IgD-negative memory B cell (primary cell): ENCODE measurements around the gene DIS3L2. TPM values are rescaled to one million over a fixed set of nuclear protein-coding genes. Genes with fewer than 3 reads are reported as not detected.

Experiments used
- H3K27ac Mint-ChIP-seq, 3 donors: one replicate each; pipeline ENCODE4 v1.8.0; 2020 to 2022; ENCODE audit warnings: mild to moderate bottlenecking in 3 of 3, mixed read lengths in 3 of 3, moderate library complexity in 1 of 3
- H3K27me3 Mint-ChIP-seq: one replicate; pipeline ENCODE4 v1.8.0; 2021; ENCODE audit warnings: mixed read lengths
- H3K36me3 Mint-ChIP-seq: one replicate; pipeline ENCODE4 v1.8.0; 2020; ENCODE audit warnings: mild to moderate bottlenecking, mixed read lengths
- H3K4me1 Mint-ChIP-seq, 3 donors: one replicate each; pipeline ENCODE4 v1.8.0; 2020 to 2022; ENCODE audit warnings: mixed read lengths in 3 of 3, mild to moderate bottlenecking in 1 of 3
- H3K4me3 Mint-ChIP-seq, 4 donors: one replicate each; pipeline ENCODE4 v1.8.0; 2020 to 2022; ENCODE audit warnings: mild to moderate bottlenecking in 4 of 4, mixed read lengths in 4 of 4, moderate library complexity in 3 of 4
- H3K9me3 Mint-ChIP-seq, 3 donors: one replicate each; pipeline ENCODE4 v1.8.0; 2020 to 2021; ENCODE audit warnings: mixed read lengths in 3 of 3, mild to moderate bottlenecking in 1 of 3
- polyA plus RNA-seq: library from polyadenylated mRNA; unstranded; fragments of 300-500 nt; fragmentation: Illumina TruSeq; gene quantifications from one replicate; pipeline ENCODE4 v1.2.3, GENCODE V29; 2021

The DIS3L2 gene
- polyA plus RNA-seq, 1 donor from 2014 or later = 21.7 TPM

GRCh38 chr2:232006253-232006652, 44.7 kb downstream of the DIS3L2 start:
- Mint-ChIP-seq H3K4me1 (peaks cover 11 to 26% (median 15%) of the 10 kb centered on the region in 3 donors), H3K36me3 (peaks cover 9% of the 10 kb centered on the region)

DNA sequence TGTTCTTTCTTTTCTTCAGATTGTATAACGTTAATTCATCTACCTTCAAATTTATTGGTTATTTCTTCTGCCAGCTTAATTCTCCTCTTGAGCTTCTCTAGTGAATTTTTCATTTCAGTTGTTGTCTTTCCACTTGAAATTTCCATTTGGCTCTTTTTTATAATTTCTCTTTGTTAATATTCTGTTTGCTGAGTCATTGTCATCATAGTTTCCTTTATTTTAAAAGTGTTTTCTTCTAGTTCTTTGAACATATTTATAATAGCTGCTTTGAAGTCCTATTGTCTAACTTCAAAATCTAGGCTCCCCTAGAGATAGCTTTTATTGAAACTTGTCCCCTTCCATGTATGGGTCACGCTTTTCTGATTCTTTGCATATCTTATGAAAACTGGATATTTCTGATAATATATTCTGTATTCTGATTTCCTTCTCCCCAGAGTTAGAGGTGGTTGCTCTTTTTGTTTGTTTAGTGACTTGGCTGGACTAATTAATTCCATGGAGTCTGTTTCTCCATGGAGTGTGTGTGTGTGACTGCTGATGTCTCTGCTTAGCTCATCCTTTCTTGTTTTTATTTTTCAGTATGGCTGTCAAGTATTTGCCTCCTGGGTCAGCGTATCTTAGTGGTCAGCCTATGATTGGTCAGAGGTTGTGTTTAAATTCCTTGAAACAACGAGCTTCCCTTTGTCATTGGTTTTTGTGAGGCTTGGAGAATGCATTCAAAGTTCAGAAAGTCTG, 47.6 kb downstream of the DIS3L2 start:
- H3K9me3 Mint-ChIP-seq = no peaks in the 10 kb centered on the region
- H3K4me3 Mint-ChIP-seq = peak overlapping the region in 1 of 4 donors; percentile 6
- H3K4me1 Mint-ChIP-seq = peaks cover 0 to 11% (median 6%) of the 10 kb centered on the region in 3 donors
- H3K27me3 Mint-ChIP-seq = no peaks in the 10 kb centered on the region
- peaks cover 9% of the 10 kb centered on the region for H3K36me3 Mint-ChIP-seq
- H3K27ac Mint-ChIP-seq = no peak overlapping the region

More at GRCh38 chr2:232006253-232006652, 44.7 kb downstream of the DIS3L2 start:
- Mint-ChIP-seq H3K27ac (no peak overlapping the region), H3K9me3 (no peaks in the 10 kb centered on the region), H3K27me3 (no peaks in the 10 kb centered on the region), H3K4me3 (no peak overlapping the region)

DNA sequence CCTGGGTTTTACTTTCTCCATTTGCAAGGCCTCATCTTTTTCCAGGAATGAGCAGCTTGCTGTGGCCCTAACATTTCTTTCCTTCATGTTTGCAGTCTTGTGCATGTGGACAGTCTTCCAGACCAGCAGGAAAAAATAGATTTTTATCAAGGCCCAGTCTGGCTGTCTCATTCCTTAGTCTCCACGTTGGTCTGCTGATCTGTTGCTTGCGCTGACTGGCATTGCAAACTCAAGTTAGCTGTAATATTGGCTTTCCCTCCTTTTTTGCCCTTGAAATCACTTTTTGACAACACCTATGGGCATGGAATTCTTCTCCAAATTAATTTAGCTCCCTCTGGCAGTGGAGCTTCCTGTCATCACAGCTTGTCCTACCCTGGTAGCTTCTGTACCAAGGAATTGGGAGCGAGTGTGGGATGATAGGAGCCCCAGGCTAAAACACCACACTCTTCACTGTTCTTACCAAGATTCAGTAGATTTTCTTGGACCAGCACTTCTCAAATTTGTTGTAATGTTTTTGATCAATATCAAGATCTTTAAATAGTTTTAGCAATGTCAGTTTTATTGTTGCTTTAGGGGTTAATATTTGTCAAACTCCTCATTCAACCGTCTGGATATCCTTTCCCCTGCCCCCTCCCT, 48.2 kb downstream of the DIS3L2 start:
- H3K4me3 Mint-ChIP-seq = no peak overlapping the region
- no peak overlapping the region for H3K27ac Mint-ChIP-seq
- peaks cover 0 to 11% (median 6%) of the 10 kb centered on the region in 3 donors for H3K4me1 Mint-ChIP-seq
- no peaks in the 10 kb centered on the region for H3K27me3 Mint-ChIP-seq
- peaks cover 9% of the 10 kb centered on the region for H3K36me3 Mint-ChIP-seq
- H3K9me3 Mint-ChIP-seq = no peaks in the 10 kb centered on the region

- H3K4me3 Mint-ChIP-seq = no peak overlapping the region
- H3K27ac Mint-ChIP-seq = no peak overlapping the region
- H3K4me1 Mint-ChIP-seq = peaks cover 2 to 9% (median 7%) of the 10 kb centered on the region in 3 donors
- H3K9me3 Mint-ChIP-seq = no peaks in the 10 kb centered on the region
- H3K27me3 Mint-ChIP-seq = no peaks in the 10 kb centered on the region
- peaks cover 5% of the 10 kb centered on the region for H3K36me3 Mint-ChIP-seq
Measured at GRCh38 chr2:232013701-232014353, 52.3 kb downstream of the DIS3L2 start.

- H3K27ac Mint-ChIP-seq = no peak overlapping the region
- H3K4me1 Mint-ChIP-seq = peaks cover 2 to 9% (median 7%) of the 10 kb centered on the region in 3 donors
- H3K27me3 Mint-ChIP-seq = no peaks in the 10 kb centered on the region
- no peaks in the 10 kb centered on the region for H3K9me3 Mint-ChIP-seq
- H3K36me3 Mint-ChIP-seq = peaks cover 5% of the 10 kb centered on the region
- no peak overlapping the region for H3K4me3 Mint-ChIP-seq
Measured at GRCh38 chr2:232014681-232015080, 53.2 kb downstream of the DIS3L2 start.

GRCh38 chr2:232018181-232018580, 56.7 kb downstream of the DIS3L2 start:
- H3K27ac Mint-ChIP-seq = peak overlapping the region in 2 of 3 donors; percentile 41 to 51
- peaks cover 5% of the 10 kb centered on the region for H3K36me3 Mint-ChIP-seq
- H3K4me1 Mint-ChIP-seq = peaks cover 2 to 9% (median 7%) of the 10 kb centered on the region in 3 donors
- H3K9me3 Mint-ChIP-seq = no peaks in the 10 kb centered on the region
- H3K4me3 Mint-ChIP-seq = no peak overlapping the region
- no peaks in the 10 kb centered on the region for H3K27me3 Mint-ChIP-seq

DNA sequence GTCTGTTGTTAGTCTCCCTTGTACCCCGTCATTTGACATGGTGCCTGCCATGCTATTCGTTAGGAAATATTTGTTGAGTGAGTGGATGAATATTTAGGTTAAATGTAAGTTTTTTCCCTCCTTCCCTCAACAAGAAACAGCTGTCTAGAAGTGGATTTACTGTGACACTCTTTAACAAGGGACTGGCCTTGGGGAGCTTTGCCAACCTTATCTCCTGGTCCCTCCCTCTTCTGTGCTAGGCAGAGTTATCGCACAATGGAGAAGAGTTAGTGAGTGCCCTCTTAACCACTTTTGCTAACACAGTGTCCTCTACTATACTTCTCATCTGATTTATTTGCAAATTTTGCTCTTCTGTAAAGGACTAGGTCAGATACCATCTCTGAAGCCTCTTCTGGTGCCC, 61.2 kb downstream of the DIS3L2 start:
- Mint-ChIP-seq H3K27ac (no peak overlapping the region), H3K36me3 (peaks cover 8% of the 10 kb centered on the region), H3K4me3 (no peak overlapping the region), H3K9me3 (no peaks in the 10 kb centered on the region), H3K4me1 (peaks cover 0 to 6% (median 2%) of the 10 kb centered on the region in 3 donors), H3K27me3 (no peaks in the 10 kb centered on the region)

DNA sequence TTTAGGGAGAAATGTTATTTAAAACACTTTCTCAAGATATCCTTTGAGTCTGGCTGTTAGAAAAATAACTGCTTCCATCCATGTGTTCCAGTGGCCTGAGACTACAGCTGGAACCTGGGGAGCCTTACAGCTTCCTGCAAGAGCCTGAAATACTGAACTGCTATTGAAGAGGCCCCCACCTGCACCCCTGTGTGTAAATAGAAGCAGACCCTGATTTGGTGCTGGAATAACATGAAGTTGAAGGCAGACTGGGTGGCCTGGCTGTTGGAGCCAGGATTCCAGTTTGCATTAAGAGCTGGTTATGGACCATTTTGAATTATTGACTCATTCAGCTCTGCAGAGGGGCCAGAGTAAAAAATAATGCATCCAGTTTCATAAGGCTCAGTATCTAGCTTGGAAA, 61.9 kb downstream of the DIS3L2 start:
- Mint-ChIP-seq H3K36me3 (peaks cover 6% of the 10 kb centered on the region), H3K4me1 (peaks cover 2 to 6% (median 3%) of the 10 kb centered on the region in 3 donors), H3K4me3 (no peak overlapping the region), H3K27ac (no peak overlapping the region), H3K9me3 (no peaks in the 10 kb centered on the region), H3K27me3 (no peaks in the 10 kb centered on the region)

DNA sequence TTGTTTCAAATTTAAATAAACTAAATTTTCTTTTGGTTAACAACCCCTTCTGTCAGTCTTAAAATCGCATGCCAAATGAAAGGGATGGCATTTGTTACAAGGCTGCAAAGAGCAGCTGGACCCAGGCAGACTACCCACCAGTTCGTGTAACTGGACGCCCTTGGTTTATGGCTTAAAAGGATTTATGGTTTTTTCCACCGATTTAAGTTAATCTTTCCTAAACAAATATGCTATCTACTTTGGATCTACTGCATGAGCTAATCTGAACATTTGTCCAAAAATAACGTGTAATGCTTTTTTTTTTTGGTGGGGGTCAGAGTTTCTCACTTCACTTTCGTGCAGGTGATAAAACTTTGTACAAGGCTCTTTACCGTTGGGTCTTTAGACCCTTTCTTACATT, 62.9 kb downstream of the DIS3L2 start:
- Mint-ChIP-seq H3K36me3 (peaks cover 6% of the 10 kb centered on the region), H3K27me3 (no peaks in the 10 kb centered on the region), H3K9me3 (no peaks in the 10 kb centered on the region), H3K27ac (no peak overlapping the region), H3K4me1 (peaks cover 2 to 8% (median 6%) of the 10 kb centered on the region in 3 donors), H3K4me3 (no peak overlapping the region)

DNA sequence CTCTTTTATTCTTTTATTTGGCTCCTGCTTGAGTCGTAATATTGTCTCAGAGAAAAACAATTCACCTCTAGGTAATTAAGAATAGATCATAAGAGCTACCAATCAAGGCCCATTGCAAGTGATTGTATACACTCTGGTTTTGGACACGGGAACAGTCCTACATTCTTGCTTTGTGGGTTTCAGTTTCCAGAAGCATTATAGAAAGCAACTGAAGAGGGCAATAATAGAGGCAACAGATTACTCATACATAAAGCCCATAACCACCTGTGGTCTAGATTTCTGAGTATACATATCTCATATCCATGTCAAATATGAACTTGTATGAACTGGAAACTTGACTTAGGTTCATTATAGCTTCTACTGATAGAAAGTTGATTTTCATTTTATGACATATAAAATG, 65.4 kb downstream of the DIS3L2 start:
- H3K36me3 Mint-ChIP-seq = peaks cover 10% of the 10 kb centered on the region
- no peak overlapping the region for H3K4me3 Mint-ChIP-seq
- H3K4me1 Mint-ChIP-seq = peaks cover 2 to 11% (median 8%) of the 10 kb centered on the region in 3 donors
- H3K27me3 Mint-ChIP-seq = no peaks in the 10 kb centered on the region
- no peaks in the 10 kb centered on the region for H3K9me3 Mint-ChIP-seq
- peak overlapping the region in 1 of 3 donors; percentile 17 for H3K27ac Mint-ChIP-seq

GRCh38 chr2:232027530-232027929, 66.0 kb downstream of the DIS3L2 start:
- peaks cover 16% of the 10 kb centered on the region for H3K36me3 Mint-ChIP-seq
- H3K27me3 Mint-ChIP-seq = no peaks in the 10 kb centered on the region
- H3K9me3 Mint-ChIP-seq = no peaks in the 10 kb centered on the region
- peak overlapping the region in 1 of 3 donors; percentile 17 for H3K27ac Mint-ChIP-seq
- H3K4me1 Mint-ChIP-seq = peaks cover 2 to 11% (median 8%) of the 10 kb centered on the region in 3 donors
- H3K4me3 Mint-ChIP-seq = no peak overlapping the region

DNA sequence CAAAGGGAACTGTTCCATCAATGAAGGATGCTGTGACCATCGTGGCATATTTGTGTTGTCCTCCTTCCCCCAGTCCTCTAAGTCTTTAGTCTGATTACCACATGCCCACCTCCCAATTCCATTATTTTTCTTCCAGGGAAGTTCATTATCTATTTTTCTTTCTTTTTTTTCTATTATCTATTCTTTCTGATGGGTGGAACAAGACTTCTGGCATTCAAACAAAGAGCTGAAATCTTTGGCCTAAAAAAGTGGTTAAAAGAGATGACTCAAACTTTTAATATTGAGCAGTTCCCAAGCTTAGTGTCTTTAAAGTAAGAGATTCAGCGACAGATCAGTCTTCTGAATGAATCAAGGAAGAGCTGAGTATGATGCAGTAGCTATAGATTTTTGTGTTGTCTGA, 66.6 kb downstream of the DIS3L2 start:
- H3K4me1 Mint-ChIP-seq = peaks cover 3 to 13% (median 8%) of the 10 kb centered on the region in 3 donors
- H3K36me3 Mint-ChIP-seq = peaks cover 18% of the 10 kb centered on the region
- H3K27me3 Mint-ChIP-seq = no peaks in the 10 kb centered on the region
- no peak overlapping the region for H3K27ac Mint-ChIP-seq
- no peak overlapping the region for H3K4me3 Mint-ChIP-seq
- no peaks in the 10 kb centered on the region for H3K9me3 Mint-ChIP-seq

- peaks cover 23% of the 10 kb centered on the region for H3K36me3 Mint-ChIP-seq
Measured at GRCh38 chr2:232028631-232029030, 67.1 kb downstream of the DIS3L2 start.

DNA sequence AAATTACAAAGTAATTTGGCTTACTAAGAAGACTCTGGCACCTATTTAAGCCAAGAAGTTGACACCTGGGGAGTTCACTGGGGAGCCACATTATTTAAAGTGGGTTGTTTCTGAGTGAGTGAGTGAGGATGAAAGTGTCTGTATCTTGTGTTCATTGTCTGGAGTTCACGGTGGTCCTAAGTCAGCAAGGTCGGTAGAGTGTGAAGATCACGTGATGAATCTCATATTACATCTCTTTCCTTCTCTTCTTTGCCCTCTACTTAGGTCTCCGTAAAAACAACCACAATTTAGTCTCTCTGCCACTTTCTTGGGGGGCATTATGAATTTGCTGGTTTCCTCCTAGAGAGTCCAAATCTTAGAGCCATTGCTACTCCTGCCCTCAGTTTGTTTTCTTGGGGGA, 67.8 kb downstream of the DIS3L2 start:
- no peak overlapping the region for H3K4me3 Mint-ChIP-seq
- H3K27me3 Mint-ChIP-seq = no peaks in the 10 kb centered on the region
- H3K27ac Mint-ChIP-seq = no peak overlapping the region
- H3K4me1 Mint-ChIP-seq = peaks cover 5 to 14% (median 8%) of the 10 kb centered on the region in 3 donors
- no peaks in the 10 kb centered on the region for H3K9me3 Mint-ChIP-seq
- peaks cover 28% of the 10 kb centered on the region for H3K36me3 Mint-ChIP-seq

More at GRCh38 chr2:232028631-232029030, 67.1 kb downstream of the DIS3L2 start:
- Mint-ChIP-seq H3K4me3 (no peak overlapping the region), H3K9me3 (no peaks in the 10 kb centered on the region), H3K4me1 (peaks cover 3 to 14% (median 8%) of the 10 kb centered on the region in 3 donors), H3K27ac (no peak overlapping the region), H3K27me3 (no peaks in the 10 kb centered on the region)

- H3K27ac Mint-ChIP-seq = no peak overlapping the region
- H3K9me3 Mint-ChIP-seq = no peaks in the 10 kb centered on the region
- H3K4me3 Mint-ChIP-seq = no peak overlapping the region
- H3K36me3 Mint-ChIP-seq = peaks cover 37% of the 10 kb centered on the region
- peaks cover 5 to 14% (median 8%) of the 10 kb centered on the region in 3 donors for H3K4me1 Mint-ChIP-seq
- no peaks in the 10 kb centered on the region for H3K27me3 Mint-ChIP-seq
Measured at GRCh38 chr2:232030229-232030628, 68.7 kb downstream of the DIS3L2 start.
